Epidermal melanocyte (primary cell): Measurements from ENCODE around the gene CCNY.
"Not testable (repeated sequence)": the region's sequence is repeated elsewhere in the genome, so short reads cannot be mapped to it uniquely, and the experiment has no call there.

Experiments
- DNase-seq: peaks from one replicate; pipeline ENCODE4 v3.0.0; 2011; ENCODE audit warnings: low spot score; ENCODE audit not compliant: insufficient read length

The CCNY gene

DNA sequence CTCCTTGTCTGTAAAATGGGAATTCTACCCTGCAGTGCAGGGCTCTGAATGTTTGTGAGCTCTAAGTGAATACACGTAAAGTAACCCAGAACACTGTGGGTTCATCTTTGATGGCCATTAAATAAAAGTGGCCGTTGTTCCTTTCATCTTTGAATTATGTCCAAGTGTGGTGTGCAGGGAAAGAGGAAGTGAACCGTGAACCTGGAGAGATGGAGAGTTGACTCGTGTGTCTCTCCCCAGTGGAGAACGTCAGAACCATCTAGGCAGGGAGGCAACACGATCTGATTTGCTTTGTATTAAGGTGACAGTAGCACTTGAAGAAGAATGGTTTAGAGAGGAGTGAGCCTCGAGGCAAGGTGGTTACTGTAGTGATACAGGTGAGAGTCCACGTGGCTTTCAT lies 175.3 kb downstream of the CCNY start:
- no peak for DNase-seq

- DNase-seq = no peak
Observed at GRCh38 chr10:35516102-35516670, 179.9 kb downstream of the CCNY start.

- DNase-seq = no peak
Observed at GRCh38 chr10:35517431-35518181, 181.3 kb downstream of the CCNY start.

DNA sequence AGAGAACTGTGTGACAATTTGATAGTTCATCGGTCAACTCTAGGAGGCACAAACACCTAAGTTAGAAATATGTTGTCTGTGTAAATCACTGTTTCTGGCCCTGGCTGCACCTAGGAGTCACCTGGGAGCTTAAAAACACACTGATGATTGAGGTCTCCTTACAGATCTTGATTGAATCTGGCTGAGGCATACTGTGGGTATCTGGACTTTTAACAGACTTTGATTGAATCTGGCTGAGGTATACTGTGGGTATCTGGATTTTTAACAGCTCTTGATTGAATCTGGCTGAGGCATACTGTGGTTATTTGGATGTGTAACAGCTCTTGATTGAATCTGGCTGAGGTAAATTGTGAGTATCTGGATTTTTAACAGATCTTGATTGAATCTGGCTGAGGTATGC lies 181.9 kb downstream of the CCNY start:
- not testable (repeated sequence) for DNase-seq

GRCh38 chr10:35520996-35521395 lies 184.7 kb downstream of the CCNY start:
- no peak for DNase-seq

DNA sequence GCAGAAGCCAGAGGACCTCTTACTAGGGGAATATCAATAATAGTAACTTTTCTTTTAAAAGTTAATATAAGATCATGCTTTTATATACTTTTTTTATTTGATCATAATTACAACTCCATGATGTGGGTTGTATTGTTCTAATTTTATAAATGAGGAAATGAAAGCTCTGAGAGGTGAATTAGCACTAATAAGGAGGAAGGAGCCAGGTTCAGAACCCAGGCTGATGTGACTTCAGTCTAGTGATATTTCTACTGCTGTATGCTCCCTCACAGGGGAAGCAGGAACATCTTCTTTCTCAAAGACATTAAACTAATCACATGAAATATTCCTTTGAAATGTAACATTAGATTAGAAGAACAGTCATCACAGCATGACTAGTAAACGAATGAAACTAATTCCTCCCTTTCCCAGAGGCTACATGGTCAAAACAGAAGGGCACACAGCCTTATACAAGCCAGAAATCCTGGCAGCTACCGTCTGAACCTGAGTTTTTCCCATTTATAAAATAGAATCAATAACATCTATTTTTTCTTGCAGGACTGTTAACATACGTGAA lies 187.4 kb downstream of the CCNY start:
- no peak for DNase-seq

GRCh38 chr10:35526746-35527145 lies 190.4 kb downstream of the CCNY start:
- DNase-seq = no peak

- DNase-seq = no peak
Observed at GRCh38 chr10:35532141-35532540, 195.8 kb downstream of the CCNY start.

DNA sequence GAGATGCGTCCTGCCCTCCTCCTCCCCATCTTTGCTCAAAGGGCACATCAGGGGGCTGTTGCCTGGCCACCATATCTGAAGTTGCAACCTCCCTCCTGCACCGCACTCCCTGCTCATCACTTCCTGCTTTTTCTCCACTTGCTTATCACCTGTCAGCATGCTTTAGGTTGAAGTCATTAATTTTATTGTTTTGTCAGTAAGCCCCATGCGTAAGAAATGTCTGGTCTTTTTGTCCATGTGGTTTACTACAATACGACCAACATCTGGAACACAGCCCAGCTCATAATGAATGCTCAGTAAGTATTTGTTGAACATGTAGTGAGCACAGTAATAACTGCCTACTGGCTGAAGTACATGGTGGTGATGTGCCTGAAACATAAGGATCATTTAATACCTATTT lies 197.3 kb downstream of the CCNY start:
- no peak for DNase-seq

DNA sequence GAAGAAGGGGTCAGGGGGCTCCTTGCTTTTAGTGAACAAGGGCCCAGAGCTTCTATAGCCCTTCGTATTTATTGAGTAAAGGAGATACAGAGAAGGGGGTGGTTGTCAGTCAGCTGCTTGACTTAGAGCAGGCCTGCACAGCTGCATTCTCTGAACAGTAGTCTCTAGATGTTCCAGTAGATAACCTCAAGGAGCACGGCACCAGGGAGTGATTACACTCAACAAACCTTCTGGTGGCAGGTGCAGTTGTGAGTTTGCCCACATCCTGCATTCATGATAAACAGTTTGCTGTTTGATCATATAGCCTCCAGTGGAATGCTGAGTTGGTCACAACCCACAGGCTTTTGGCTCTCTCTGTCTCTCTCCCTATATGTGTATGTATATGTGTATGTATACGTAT lies 198.8 kb downstream of the CCNY start:
- DNase-seq = no peak

GRCh38 chr10:35536789-35537188 lies 200.5 kb downstream of the CCNY start:
- no peak for DNase-seq

GRCh38 chr10:35537925-35538324 lies 201.6 kb downstream of the CCNY start:
- DNase-seq = not testable (repeated sequence)

DNA sequence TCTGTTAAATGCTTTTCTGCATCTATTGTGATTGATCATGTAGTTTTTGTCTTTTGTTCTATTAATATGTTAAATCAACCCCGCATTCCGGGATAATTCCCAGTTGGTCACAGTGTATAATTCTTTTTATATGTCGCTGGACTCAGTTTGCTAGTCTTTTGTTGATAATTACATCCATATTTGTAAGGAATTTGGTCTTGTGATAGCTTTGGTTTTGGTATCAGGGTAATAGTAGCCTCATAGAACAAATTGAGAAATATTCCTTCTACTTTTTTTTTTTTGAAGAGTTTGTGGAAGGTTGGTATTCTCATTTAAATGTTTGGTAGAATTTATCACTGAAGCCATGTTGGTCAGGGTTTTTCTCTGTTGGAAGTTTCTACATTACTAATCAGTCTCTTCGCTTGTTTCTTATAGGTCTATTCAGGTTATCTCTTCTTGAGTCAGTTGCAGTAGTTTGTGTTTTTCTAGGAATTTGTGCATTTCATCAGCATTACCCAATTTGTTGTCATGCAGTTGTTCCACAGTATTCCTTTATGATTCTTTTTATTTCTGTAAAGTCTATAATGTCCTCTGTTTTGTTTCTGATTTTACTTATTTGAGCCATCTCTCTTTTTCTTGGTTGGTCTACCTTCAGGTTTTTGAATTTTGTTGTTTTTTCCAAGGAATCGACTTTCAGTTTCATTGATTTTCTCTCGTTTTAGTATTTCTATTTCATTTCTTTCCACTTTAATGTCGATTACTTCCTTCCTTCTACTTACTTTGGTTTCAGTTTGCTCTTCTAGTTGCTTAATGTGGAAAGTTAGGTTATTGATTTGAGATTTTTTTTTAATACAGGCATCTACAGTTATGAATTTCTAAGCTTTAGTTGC lies 204.2 kb downstream of the CCNY start:
- no peak for DNase-seq

DNA sequence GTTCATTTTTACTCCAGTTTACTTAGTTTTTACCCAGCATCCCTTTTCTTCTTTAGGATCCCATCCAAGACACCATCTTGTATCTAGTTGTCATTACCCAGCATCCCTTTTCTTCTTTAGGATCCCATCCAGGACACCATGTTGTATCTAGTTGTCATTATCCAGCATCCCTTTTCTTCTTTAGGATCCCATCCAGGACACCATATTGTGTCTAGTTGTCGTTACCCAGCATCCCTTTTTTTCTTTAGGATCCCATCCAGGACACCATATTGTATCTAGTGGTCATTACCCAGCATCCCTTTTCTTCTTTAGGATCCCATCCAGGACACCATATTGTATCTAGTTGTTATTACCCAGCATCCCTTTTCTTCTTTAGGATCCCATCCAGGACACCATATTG lies 205.4 kb downstream of the CCNY start:
- no peak for DNase-seq

DNA sequence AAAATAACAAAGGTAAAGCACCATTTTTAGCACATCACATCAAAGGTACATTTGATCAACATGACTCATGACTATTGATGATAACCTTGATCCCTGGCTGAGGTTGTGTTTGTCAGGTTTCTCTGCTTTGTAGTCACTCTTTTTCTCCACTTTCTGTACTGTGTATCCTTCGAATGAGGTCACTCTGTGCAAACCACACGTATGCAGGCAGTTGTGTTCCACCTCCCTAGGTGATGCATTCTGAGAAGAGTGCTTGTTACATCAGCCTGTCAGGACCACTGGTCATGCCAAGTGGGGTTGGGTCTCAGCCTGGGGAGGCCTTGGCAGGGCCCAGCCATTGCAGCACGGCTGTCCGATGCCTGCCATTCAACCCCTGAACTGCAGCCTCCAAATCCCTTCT lies 206.0 kb downstream of the CCNY start:
- DNase-seq = no peak

DNA sequence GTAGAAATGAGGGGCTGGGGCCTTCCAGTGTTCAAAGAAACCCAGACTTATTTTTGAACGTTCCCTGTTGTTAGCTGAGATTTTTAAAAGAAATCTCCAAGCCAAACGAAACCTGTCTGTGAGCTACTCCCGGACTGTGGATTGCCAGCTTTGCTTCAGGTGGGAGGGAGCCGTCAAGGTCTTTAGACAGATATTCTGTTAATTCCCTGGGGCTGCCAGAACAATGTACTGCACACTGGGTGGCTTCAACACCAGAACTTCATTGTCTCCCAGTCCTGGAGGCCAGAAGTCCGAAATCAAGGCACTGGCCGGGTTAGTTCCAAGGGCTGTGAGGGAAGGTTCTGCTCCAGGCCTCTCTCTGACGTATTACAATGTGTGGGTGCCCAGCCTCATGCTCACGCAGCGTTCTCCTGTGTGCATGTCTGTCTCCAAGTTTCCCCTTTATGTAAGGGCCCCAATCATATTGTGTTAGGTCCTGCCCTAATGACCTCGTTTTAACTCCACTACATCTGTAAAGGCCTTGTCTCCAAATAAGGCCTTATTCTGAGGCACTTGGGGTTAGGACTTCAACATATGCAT lies 208.9 kb downstream of the CCNY start:
- no peak for DNase-seq

DNA sequence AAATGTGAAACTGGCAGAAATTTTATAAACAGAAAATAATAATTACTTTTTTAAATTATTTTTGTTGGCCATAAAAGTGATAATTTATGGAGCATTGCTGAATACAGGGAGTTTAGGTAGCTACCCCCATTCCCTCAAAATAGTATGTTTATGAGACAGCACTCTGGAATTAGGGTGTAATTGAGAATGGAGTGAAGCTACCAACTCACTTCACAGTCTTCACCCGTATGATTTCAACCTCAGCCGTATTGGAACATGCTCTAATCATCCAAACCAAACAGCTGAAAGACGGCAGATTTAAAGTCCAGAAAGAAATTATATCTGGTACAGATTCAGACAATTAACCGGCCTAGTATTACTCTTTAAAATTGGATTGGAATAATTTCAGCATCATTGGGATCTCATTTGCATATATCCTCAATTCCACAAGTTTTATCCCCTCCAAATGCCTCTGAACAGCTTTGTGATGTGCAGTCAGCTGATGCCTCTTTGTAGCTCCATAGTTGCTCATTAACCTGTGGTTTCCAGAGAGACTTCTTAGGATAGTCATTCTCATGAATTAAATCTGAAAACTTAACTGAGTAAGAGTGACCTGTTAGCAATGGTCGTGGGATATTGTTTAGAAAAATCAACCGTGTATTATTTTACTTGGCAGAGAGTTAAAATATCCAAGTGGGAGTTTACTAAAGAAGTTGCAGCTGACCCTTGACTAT lies 209.7 kb downstream of the CCNY start:
- DNase-seq = no peak

GRCh38 chr10:35546824-35547225 lies 210.5 kb downstream of the CCNY start:
- no peak for DNase-seq

DNA sequence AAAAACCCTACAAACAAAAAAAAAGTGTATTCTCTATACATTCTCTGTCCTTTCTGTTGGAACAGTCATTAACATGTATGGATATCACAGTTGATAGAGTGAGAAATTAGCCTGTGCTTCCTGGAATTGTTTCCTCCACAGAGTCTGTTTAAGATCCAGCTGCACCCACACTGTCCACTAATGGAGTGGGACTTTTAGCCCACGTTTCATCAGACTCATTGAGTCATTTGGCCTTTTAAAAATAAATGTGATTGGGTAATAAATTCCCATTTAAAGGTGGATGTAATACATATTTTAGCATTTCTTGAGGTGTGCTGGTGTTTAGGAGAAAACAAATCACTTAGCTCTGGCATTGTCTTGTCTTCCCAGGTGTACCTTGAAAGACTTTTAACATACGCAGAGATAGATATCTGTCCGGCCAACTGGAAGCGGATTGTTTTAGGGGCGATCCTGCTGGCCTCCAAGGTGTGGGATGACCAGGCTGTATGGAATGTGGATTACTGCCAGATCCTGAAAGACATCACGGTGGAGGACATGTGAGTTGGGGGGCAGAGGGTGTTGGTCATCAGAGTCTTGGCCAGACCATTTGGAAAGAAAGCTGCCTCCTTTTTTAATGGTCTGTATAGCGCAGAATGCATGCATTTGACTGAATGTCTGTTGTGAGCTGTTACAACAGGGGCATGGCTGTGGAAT lies 216.5 kb downstream of the CCNY start:
- no peak for DNase-seq

DNA sequence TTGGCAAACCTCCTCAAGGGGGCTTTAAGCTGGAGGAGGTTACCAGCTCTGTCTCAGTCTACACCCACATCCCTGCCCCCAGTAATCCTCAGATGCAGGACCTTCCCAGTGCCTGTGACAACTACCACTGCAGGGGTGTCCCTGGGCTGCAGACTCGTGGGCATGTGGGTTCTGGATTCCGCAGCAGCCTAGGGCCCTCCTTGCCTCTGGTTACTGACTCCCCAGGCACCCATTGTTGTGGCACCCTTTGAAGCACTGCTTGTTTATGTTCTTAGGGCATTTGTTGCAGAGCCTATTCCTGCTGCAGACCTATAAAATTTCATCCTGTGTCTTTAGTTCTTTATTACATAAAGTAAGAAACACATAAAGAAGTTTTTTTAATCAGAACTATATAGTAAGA lies 217.7 kb downstream of the CCNY start:
- DNase-seq = no peak
